Caco-2 (cell line): ENCODE results near the gene EDARADD. TPM values are rescaled to one million over a fixed set of nuclear protein-coding genes. Genes with fewer than 3 reads are reported as not detected.

Experiments used
- BruUV-seq: library from RNA; stranded (reverse); fragments of 400-500 nt; replicated peaks from 2 replicates; lab custom pipeline; 2021; lab: Mats Ljungman, UMichigan
- CTCF ChIA-PET: fragments of 300-600 bp; sonication (Branson Sonifier 250); formaldehyde crosslinking; loops from one replicate; lab custom pipeline; 2022; ENCODE audit warnings: antibody characterized with exemption; lab: Charles Lee
- POLR2A ChIA-PET: fragments of 300-600 bp; sonication (Branson Sonifier 250); formaldehyde crosslinking; loops from one replicate; lab custom pipeline; 2022; ENCODE audit warnings: antibody characterized with exemption; lab: Charles Lee
- DNase-seq, 2 experiments: peaks; one replicate each; pipeline versions ENCODE4 v3.0.0 to v3.0.0-alpha.2; 2020 to 2022
- H3K27me3 ChIP-seq: replicated peaks from 2 replicates; pipeline ENCODE4 v1.6.0; 2011; ENCODE audit warnings: low read length; ENCODE audit not compliant: control insufficient read depth, insufficient read depth
- H3K36me3 ChIP-seq: 2 replicates; pipeline ENCODE4 v1.5.1; 2011; ENCODE audit warnings: low read length; ENCODE audit not compliant: control insufficient read depth, insufficient read depth
- H3K4me1 ChIP-seq: fragments of 250-450 bp; sonication (Bioruptor Pico); 2 replicates; pipeline ENCODE4 v1.5.1; 2020; ENCODE audit warnings: mild to moderate bottlenecking
- H3K4me3 ChIP-seq: 2 replicates; pipeline ENCODE4 v1.5.1; 2011; ENCODE audit warnings: low read depth, mild to moderate bottlenecking, control low read depth, low read length
- H3K9me3 ChIP-seq: fragments of 250-450 bp; sonication (Bioruptor Pico); 2 replicates; pipeline ENCODE4 v1.5.1; 2020; ENCODE audit warnings: mild to moderate bottlenecking, moderate library complexity
- H3K27ac Mint-ChIP-seq: one replicate; pipeline ENCODE4 v1.8.0; 2022; ENCODE audit warnings: mixed read lengths; ENCODE audit not compliant: unreplicated experiment
- H3K27me3 Mint-ChIP-seq: one replicate; pipeline ENCODE4 v1.8.0; 2022; ENCODE audit warnings: mixed read lengths; ENCODE audit not compliant: insufficient read depth, unreplicated experiment
- H3K36me3 Mint-ChIP-seq: one replicate; pipeline ENCODE4 v1.8.0; 2022; ENCODE audit warnings: mild to moderate bottlenecking, mixed read lengths; ENCODE audit not compliant: insufficient read depth, unreplicated experiment
- H3K4me1 Mint-ChIP-seq: one replicate; pipeline ENCODE4 v1.8.0; 2022; ENCODE audit warnings: low read depth, mixed read lengths; ENCODE audit not compliant: unreplicated experiment
- H3K4me3 Mint-ChIP-seq: one replicate; pipeline ENCODE4 v1.8.0; 2022; ENCODE audit warnings: mild to moderate bottlenecking, moderate library complexity, mixed read lengths; ENCODE audit not compliant: unreplicated experiment
- H3K9me3 Mint-ChIP-seq: one replicate; pipeline ENCODE4 v1.8.0; 2022; ENCODE audit warnings: mixed read lengths; ENCODE audit not compliant: unreplicated experiment
- intact Hi-C: fragments of 100-400 bp; cut with micrococcal nuclease; formaldehyde crosslinking; loops from one replicate; pipeline ENCODE4 v1.10.0; 2022; ENCODE audit not compliant: unreplicated experiment
- total RNA-seq: library from RNA; stranded (reverse); gene quantifications from 2 replicates; pipeline ENCODE4 v1.2.3, GENCODE V29; 2022
- TF ChIP-seq, protein P1 (sequence below), 2 experiments: fragments of 200-600 bp in 1 of 2; IDR thresholded peaks; 1 replicate in 1 of 2; 2 replicates in 1 of 2; pipeline versions ENCODE4 v1.5.1 to v1.8.0; 2011 to 2022; ENCODE audit warnings: antibody characterized with exemption in 1 of 2, control low read depth in 1 of 2, inconsistent platforms in 1 of 2, low read depth in 1 of 2, low read length in 1 of 2, mild to moderate bottlenecking in 1 of 2, moderate library complexity in 1 of 2; ENCODE audit not compliant: insufficient read depth in 1 of 2, severe bottlenecking in 1 of 2, unreplicated experiment in 1 of 2

Gene EDARADD
- total RNA-seq, 1 experiment from 2014 or later: 14.4 TPM

DNA sequence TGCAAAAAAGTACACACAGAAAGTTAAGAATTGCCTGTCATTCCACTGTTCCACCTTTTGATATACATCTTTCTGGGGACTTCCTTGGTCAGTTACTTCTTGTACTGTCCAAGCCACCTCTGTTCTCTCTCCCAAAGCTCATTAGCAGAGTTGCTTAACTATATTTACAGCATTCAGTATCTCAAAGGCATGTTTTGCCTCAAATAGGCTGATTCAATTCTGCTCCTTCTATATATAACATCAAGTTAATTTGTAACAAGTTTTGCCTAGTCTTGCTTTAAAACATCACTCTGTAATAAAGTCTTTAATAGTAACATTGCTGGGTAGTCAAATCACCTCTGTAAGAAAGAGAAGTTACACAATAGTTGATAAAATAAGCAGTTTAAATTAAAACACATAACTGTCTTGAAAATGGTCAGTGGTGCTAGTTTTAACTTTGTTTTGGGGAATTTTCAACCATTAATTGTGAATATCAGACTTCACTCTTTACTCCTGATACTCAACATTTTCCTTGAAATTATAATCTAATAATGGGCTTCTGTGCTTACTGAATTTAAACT is 35.7 kb downstream of the EDARADD start:
- no peak overlapping the region for H3K4me3 Mint-ChIP-seq
- BruUV-seq: no TSS peak
- DNase-seq: no peak
- no peaks in the 10 kb centered on the region for H3K4me1 ChIP-seq
- H3K36me3 ChIP-seq: no peaks in the 10 kb centered on the region; the same call in 1 of the 2 replicates
- no peaks in the 10 kb centered on the region for H3K9me3 Mint-ChIP-seq
- H3K27me3 Mint-ChIP-seq: no peaks in the 10 kb centered on the region
- TF ChIP-seq, protein P1, sequence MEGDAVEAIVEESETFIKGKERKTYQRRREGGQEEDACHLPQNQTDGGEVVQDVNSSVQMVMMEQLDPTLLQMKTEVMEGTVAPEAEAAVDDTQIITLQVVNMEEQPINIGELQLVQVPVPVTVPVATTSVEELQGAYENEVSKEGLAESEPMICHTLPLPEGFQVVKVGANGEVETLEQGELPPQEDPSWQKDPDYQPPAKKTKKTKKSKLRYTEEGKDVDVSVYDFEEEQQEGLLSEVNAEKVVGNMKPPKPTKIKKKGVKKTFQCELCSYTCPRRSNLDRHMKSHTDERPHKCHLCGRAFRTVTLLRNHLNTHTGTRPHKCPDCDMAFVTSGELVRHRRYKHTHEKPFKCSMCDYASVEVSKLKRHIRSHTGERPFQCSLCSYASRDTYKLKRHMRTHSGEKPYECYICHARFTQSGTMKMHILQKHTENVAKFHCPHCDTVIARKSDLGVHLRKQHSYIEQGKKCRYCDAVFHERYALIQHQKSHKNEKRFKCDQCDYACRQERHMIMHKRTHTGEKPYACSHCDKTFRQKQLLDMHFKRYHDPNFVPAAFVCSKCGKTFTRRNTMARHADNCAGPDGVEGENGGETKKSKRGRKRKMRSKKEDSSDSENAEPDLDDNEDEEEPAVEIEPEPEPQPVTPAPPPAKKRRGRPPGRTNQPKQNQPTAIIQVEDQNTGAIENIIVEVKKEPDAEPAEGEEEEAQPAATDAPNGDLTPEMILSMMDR (IDR thresholded peaks at IDR 0.05; ENCODE audit: insufficient read depth in 1 of 2, low read depth in 1 of 2, low read length in 1 of 2, severe bottlenecking in 1 of 2, unreplicated experiment in 1 of 2): no peak
- intact Hi-C loops: no loop called here
- H3K27ac Mint-ChIP-seq: no peak overlapping the region
- no peaks in the 10 kb centered on the region for H3K27me3 ChIP-seq
- peaks cover 13% of the 10 kb centered on the region for H3K36me3 Mint-ChIP-seq
- ChIA-PET CTCF (no interaction called here), POLR2A (no interaction called here)
- no peaks in the 10 kb centered on the region for H3K4me1 Mint-ChIP-seq
- H3K9me3 ChIP-seq: no peaks in the 10 kb centered on the region; the same call in 1 of the 2 replicates
- no peak overlapping the region for H3K4me3 ChIP-seq

GRCh38 chr1:236433819-236434315 is 39.8 kb downstream of the EDARADD start:
- Histone ChIP-seq H3K27me3 (no peaks in the 10 kb centered on the region; the same call in 1 of the 2 replicates), H3K4me3 (no peak overlapping the region), H3K36me3 (no peaks in the 10 kb centered on the region), H3K4me1 (no peaks in the 10 kb centered on the region), H3K9me3 (no peaks in the 10 kb centered on the region; the same call in none of the 2 replicates)
- H3K4me1 Mint-ChIP-seq: no peaks in the 10 kb centered on the region
- H3K27ac Mint-ChIP-seq: no peak overlapping the region
- intact Hi-C loops: no loop called here
- no peak for DNase-seq
- H3K9me3 Mint-ChIP-seq: peaks cover 21% of the 10 kb centered on the region
- no peak overlapping the region for H3K4me3 Mint-ChIP-seq
- ChIA-PET CTCF (no interaction called here), POLR2A (no interaction called here)
- peaks cover 12% of the 10 kb centered on the region for H3K36me3 Mint-ChIP-seq
- BruUV-seq: no TSS peak
- no peaks in the 10 kb centered on the region for H3K27me3 Mint-ChIP-seq
- TF ChIP-seq, protein P1 (IDR thresholded peaks at IDR 0.05; ENCODE audit: insufficient read depth in 1 of 2, low read depth in 1 of 2, low read length in 1 of 2, severe bottlenecking in 1 of 2, unreplicated experiment in 1 of 2): no peak

DNA sequence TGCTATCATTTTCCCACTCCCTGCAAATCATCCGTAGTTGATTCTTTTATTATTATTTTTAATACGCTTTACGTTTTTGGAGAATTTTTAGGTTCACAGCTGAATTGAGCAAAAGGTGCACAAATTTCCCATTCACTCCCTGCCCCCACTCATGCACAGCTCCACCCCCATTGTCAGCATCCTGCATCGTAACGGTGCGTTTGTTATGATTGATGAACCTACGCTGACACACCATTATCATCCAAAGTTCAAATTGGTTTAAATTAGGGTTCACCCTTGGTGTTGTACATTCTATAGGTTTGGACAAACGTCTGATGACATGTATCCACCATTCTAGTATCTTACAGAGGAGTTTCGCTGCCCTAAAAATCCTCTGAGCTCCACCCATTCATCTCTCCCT is 44.5 kb downstream of the EDARADD start:
- Histone ChIP-seq H3K27me3 (no peaks in the 10 kb centered on the region; the same call in 1 of the 2 replicates), H3K36me3 (no peaks in the 10 kb centered on the region; the same call in 1 of the 2 replicates), H3K4me3 (no peak overlapping the region), H3K9me3 (peaks cover 11% of the 10 kb centered on the region; the same call in 1 of the 2 replicates), H3K4me1 (peaks cover 10% of the 10 kb centered on the region)
- TF ChIP-seq, protein P1 (IDR thresholded peaks at IDR 0.05; ENCODE audit: insufficient read depth in 1 of 2, low read depth in 1 of 2, low read length in 1 of 2, severe bottlenecking in 1 of 2, unreplicated experiment in 1 of 2): no peak
- Mint-ChIP-seq H3K27ac (no peak overlapping the region), H3K36me3 (peaks cover 8% of the 10 kb centered on the region), H3K4me3 (no peak overlapping the region), H3K4me1 (peaks cover 8% of the 10 kb centered on the region), H3K27me3 (no peaks in the 10 kb centered on the region), H3K9me3 (peaks cover 26% of the 10 kb centered on the region)
- ChIA-PET POLR2A (no interaction called here), CTCF (no interaction called here)
- no TSS peak for BruUV-seq
- intact Hi-C loops: no loop called here
- DNase-seq: no peak
